Kidney capillary endothelial cell (primary cell): Measurements from ENCODE around the gene SSC4D.
"Not testable (repeated sequence)": the region's sequence is repeated elsewhere in the genome, so short reads cannot be mapped to it uniquely, and the experiment has no call there.

Experiments
- DNase-seq: peaks from one replicate; pipeline ENCODE4 v3.0.0-alpha.2; 2018; ENCODE audit warnings: low spot score

The SSC4D gene

DNA sequence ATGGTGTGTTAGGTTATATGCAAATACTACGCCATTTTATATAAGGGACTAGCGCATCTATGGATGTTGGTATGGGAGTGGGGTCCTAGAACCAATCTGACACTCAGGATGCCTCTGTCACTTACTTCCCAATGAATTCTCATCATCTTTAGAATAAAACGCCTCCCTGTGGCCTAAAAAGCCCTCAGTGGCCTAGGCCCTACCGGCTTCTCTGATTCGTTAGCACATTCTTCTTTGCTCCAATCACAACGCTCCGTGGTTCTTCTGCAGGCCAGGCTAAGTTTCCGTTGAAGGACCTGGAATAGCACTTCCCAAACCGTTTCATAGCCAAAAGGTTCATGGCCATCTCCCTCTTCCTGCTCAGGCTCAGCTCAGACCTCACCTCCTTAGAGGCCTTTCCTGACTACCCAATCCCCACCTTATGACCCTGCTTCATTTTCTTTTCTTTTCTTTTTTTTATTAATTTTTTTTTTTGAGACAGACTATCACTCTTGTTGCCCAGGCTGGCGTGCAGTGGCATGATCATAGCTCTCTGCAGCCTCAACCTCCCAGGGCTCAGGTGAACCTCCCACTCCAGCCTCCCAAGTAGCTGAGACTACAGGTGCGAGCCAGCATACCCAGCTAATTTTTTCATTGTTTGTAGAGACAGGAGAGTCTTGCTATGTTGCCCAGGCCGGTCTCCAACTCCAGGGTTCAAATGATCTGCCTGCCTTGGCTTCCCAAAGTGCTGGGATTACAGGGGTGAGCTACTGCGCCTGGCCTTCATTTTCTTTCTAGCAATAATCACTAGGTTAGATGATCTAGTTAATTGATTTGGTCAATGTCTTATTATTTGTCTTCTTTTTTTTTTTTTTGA, 26.2 kb downstream of the SSC4D start:
- peak; percentile 51 for DNase-seq

DNA sequence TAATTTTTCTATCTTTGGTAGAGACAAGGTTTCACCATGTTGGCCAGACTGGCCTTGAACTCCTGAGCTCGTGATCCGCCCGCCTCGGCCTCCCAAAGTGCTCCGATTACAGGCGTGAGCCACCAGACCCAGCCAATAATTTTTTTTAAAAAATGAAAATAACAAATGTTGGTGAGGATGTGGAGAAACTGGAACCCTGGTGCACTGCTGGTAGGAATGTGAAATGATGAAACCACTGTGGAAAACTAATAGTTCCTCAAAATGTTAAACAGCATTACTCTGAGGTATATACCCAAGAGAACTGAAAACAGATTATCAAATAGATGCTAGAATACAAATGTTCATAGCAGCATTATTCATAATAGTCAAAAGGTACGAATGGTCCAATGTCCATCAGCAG, 27.7 kb downstream of the SSC4D start:
- no peak for DNase-seq

DNA sequence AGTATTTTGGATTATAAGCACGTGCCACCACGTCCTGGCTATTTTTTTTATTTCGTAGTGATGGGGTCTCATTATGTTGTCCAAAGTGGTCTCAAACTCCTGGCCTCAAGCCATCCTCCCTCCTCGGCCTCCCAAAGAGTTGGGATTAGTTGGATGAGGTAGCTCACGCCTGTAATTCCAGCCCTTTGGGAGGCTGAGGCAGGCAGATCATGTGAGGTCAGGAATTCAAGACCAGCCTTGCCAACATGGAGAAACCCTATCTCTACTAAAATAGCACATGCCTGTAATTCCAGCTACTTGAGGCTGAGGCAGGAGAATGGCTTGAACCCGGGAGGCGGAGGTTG, 28.9 kb downstream of the SSC4D start:
- no peak for DNase-seq

DNA sequence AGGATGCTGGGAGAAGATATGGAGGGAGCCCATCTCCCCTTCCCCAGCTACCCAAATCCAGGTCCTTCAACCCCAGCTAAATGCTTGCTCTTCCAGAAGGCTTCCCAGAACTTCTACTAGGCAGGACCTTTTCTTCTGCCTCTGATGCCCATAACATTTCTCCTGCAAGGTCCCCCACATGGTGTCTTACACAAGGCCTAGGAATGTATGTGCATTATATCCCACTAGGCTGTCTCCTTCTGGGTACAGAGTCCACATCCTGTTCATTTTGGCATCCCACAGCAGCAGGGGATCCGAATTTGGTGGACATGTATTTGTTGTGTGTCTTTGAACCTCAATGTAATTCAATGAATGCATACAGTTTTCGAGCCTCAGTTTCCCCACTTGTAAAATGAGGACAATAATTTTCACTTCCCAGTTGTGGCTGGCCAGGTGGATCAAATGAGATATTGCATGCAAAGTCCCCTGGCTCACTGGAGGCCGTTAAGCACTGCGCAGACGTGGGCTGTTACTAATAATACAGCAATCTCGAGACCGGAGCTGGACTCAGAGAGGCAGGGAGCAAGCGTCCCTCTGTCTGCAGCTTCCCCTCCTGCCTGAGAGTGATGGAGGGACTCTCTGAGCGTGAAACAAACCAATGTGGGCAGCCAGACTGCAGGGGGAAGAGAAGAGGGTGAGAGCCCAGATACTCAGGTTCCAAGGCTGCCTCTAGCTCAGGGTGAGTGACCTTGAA, 32.1 kb downstream of the SSC4D start:
- no peak for DNase-seq

- no peak for DNase-seq
Observed at GRCh38 chr7:76375251-76375650, 34.2 kb downstream of the SSC4D start.

- no peak for DNase-seq
Observed at GRCh38 chr7:76372984-76373833, 36.3 kb downstream of the SSC4D start.

- DNase-seq = no peak
Observed at GRCh38 chr7:76371396-76371795, 38.1 kb downstream of the SSC4D start.

DNA sequence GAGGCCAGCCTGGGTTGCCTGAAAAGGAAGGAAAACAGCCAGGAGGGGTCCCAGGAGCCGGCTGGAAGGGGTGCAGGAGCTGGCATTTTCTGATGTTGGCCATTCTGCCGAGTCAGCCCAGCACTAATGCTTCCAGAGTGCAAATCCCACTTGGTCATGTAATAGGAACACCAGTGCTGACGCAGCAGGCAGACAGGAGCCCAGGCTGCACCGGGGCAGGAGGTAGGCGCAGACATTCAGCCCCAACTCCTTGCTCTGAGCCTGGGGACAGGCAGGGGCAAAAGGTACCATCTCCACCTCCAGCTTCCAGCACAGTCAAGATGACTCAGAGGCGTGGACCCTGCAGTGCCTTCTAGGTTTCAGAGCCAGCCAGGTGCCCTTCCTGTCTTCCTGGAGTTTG, 40.5 kb downstream of the SSC4D start:
- no peak for DNase-seq

DNA sequence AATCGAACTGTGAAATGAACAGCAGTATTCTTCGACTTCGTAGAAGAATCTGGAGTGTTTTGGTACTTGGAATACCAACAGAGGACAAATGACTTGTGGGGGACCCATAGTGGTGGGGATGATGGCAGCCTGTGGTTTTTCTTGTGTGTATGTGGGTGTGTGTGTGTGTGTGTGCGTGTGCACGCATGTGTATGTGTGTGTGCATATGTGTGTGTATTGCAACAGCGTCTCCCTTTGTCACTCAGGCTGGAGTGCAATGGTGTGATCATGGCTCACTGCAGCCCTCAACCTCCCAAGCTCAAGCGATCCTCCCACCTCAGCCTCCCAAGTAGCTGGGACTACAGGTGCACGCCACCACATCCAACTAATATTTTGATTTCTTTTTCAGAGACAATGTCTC, 41.3 kb downstream of the SSC4D start:
- no peak for DNase-seq

DNA sequence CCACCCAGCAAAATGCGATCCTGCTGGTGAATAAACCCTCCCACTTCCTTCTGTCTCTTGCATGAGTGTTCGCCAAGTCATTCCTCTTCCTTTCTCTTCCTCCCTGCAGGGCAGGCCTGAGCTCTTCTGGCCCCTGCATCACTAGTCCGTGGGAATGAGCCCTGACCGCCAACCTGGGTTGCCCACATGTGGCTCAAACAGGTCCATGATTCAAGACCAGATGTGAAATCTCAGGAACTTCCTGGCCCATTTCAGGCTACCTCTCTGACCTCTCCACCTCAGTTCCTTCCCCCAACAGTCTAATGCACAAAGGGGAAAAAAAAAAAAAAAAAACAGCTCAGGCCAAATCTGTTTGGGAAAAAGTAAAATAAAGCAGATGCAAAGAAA, 45.3 kb downstream of the SSC4D start:
- DNase-seq = peak; percentile 59

DNA sequence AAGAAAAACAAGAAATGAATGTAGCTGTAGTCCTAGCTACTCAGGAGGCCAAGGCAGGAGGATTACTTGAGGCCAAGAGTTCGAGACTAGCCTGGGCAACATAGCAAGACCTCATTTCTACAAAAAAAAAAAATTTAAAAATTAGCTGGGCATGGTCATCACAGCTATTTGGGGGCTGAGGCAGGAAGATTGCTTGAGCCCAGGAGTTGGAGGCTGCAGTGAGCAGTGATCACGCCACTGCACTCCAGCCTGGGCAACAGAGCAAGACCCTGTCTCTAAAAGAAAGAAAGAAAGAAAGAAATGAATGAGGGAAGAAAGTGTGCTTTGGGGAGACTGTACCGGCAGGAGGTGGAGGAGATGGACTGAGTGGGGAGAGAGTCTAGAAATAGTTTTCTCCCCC, 45.7 kb downstream of the SSC4D start:
- DNase-seq = not testable (repeated sequence)

GRCh38 chr7:76359978-76360638, 49.4 kb downstream of the SSC4D start:
- DNase-seq = no peak

DNA sequence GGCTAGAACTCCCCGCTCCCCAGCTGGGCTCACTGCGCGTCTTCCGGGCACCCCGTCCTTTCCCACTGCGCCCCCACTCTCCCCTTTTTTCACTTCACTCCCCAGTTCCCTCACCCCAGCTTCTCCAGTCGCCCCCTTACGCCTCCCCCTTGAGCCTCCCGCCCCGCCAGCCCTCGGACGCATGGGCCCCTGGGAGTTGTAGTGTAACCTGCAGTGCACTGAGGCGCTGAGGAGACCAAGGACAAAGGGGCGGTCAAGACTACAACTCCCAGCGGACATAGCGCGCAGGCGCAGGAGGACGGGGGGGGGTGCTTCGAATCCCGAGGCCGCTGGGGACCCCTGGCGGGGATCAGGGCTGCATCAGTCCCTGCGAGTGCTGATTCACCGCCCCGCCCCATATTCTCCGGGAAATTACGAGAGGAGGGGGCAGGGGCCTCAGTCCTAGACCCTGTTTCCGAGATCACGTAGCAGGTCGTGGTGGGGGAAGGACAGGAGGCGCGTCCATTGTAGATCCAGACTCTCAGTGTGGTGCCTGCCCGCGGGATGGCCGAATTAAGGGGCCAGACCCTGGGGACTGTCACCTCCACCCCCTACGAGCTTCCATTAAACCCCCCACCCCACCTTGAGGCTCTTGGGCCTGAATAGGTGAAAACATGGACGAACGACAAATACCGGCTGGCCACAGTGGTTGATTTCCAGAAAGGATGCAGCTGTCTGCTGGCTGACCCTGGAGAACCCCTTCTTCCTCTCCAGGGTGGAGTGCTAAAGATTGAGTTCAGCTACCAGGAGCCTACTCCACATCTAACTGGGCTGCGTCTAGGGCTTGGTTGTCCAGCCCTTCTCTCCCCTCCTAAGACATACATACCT, 50.2 kb downstream of the SSC4D start:
- peak; percentile 97 for DNase-seq

DNA sequence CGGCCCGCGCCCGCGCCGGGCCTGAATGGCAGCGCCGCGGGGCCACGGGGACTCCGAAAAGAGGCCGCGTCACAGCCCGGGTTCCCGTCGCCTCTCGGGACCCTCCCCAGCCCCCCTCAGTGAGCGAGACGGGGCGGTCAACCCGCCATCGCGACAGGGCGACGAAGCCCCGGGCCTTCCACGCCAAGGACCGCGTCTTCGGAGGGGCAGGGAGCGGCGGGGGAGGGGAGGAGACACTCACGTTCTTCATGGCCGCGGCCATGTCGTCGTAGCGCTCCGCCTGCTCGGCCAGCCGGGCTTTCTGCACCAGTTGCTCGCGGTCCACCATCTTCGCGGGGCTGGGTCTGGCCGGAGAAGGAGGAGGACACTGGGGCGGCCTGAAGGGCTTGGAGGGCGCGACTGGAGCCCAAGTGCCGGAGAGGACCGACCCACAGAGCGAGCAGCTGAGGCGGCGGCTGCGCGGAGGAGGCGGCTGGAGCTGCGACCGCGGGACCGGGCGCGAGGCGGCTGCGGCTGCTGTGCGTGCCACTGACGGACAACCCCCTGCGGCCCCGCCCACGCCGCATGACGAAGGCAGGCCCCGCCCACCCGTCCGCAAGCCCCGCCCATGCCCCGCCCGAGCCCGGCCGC, 50.9 kb downstream of the SSC4D start, which contains the start of gene YWHAG:
YWHAG (minus strand) TSS at position 511 of the 630 bp plus-strand sequence; CDS start at position 328, 183 bp downstream.
- peak; percentile 76 for DNase-seq

DNA sequence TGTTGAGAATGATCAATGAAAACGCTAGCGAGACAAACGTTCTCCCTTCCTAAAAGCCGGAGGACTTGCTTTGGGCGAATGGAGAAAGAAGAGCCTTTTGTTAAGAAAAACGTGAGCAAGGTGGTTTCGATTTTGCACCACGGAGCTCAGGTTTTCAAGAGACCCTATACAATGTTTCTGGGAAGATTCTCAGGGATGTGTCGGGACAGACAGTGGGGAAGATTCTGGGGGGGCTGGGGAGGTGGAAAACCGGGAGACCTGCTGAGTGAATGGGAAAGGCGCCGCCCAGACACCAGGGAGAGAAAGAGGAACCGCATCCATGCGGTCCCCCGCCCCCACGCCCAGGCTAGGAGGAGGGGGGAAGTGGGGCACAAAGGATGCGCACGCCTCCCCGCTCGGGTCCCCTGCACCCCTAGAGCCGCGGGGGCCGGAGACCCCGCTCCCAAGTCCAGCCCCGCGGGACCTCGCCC, 51.5 kb downstream of the SSC4D start:
- DNase-seq = no peak

- no peak for DNase-seq
Observed at GRCh38 chr7:76357475-76358010, 52.0 kb downstream of the SSC4D start.

- peak; percentile 73 for DNase-seq
Observed at GRCh38 chr7:76356823-76357222, 52.7 kb downstream of the SSC4D start.

GRCh38 chr7:76356115-76356514, 53.4 kb downstream of the SSC4D start:
- DNase-seq = no peak

DNA sequence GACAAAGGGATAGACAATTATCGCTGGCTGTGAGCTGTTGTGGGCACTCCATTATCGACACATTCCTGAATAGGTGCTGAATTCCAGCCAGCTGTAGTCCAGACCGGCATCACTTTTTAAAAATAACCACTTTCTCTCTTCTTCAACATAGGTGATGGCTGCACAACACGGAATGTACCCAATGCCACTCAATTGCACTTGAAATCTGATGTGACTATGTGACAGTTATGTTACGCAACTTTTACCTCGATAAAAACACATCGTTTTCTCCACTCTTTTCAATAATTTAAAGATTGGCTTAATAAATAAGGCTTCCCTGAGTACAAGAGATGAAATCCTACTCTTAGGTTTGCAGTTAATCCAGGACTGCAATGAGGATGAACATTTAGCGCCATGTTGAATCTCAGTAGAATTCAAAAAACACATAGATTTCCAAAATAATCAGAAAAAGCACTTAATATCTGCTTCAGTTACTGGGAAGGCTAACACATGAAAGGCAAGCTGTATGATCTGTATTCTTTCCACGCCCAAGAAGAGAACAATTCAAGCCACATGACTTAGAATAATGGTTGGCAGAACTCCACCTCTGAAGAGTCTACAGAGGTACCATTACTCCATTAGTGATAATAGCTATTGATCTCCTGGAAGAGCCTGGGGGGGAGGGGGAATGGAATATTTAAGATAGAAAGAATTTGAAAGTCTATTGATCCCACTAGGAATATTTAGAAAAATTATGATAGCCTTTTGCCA, 54.3 kb downstream of the SSC4D start:
- no peak for DNase-seq
